GM12801 (cell line): ENCODE results near the gene PPM1L.

Experiments
- CTCF ChIP-seq: IDR thresholded peaks from one replicate; pipeline ENCODE4 v1.5.1; 2011; ENCODE audit warnings: control low read depth; ENCODE audit not compliant: insufficient read length; ENCODE audit errors: extremely low read depth

Gene PPM1L

DNA sequence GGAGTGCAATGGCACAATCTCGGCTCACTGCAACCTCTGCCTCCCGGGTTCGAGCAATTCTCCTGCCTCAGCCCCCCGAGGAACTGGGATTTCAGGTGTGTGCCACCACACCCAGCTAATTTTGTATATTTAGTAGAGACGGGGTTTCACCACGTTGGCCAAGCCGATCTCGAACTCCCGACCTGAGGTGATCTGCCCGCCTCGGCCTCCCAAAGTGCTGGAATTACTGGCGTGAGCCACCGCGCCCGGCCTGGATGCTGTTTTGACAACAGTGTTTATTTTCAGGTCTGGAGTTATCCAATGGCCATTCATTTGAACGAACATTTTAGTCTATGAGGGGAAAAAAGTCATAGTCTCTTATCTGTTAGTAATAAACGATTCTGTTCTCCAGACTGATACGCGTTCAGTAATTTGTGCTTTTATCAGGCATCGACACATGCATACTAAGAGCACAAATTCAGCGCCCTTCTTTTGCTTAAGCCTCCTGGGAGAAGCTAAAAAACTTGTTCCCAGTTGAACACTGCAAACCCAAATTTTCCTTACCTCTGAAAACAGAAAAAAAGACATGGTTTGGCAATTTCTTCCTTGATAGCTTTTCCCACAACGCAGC, 347.9 kb downstream of the PPM1L start:
- no peak for TF ChIP-seq CTCF

DNA sequence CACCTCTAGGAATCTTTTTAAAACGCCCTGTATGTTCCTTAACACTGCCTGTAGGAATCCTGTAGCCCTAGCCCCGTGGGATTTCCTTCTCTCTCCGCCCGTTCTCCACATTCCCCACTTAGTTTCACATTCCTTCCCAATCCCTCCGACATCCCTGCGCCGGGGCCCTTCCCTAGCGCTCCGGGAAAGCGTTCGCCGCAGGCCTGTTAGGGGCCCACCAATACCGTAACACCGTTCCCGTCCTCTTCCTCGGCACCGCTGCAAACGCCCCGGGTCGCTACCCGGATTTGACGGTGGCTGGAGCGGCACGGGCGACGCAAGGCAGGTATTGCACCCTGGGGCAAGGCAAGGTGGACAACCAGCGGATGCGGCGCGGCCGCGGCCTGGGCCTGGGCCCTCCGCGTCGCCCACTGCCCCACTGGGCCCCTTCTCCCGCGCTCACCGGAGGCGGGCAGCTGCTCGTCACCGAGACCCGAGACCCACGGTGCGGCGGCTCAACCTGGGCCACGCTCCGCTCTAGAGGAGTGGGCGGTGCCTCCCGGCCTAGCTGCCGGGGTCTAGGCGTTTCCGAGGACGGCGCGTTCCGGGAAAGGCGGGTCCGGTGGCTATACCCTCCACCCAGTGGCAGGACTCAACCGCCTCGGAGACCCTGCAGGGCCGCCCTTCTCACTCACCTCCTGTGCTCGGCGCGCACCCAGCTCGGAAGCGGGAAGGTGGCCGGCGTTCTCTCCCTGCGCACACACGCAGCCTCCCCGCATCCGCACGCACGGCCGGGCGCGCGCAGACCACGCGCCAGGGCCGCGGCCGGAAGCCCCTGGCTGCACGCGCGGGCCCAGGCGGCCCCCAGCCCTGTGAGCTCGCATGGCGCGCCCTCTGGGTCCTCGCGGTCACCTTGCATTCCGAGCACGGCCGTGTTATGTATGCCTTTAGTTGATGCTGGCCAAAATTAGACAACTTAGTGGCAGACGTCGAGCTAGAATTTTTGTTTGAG, 348.8 kb downstream of the PPM1L start, which contains the start of gene B3GALNT1:
B3GALNT1 (minus strand) TSS at position 789 of the 991 bp plus-strand sequence. CDS start 18,595 bp downstream, outside the sequence.
- TF ChIP-seq CTCF, result no peak

DNA sequence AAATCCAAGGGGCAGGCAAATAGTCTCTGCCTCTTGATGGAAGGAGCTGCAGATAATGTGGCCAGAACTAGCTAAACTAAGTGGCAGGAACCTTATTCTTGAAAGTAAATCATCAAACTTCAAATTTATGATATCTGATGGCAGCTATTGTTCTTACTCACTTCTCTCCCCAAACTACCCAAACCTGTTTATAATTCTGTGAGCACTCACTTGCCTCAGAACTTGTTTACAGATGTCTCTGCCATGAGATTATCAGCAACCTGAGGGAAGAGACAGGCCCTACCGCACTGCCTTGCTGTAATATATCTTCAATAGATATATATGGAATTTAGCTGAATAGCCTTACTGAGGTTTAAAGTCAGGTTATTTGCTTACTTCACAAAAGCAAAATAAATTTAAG, 351.3 kb downstream of the PPM1L start:
- no peak for TF ChIP-seq CTCF

GRCh38 chr3:161108840-161109239, 352.8 kb downstream of the PPM1L start:
- no peak for TF ChIP-seq CTCF

DNA sequence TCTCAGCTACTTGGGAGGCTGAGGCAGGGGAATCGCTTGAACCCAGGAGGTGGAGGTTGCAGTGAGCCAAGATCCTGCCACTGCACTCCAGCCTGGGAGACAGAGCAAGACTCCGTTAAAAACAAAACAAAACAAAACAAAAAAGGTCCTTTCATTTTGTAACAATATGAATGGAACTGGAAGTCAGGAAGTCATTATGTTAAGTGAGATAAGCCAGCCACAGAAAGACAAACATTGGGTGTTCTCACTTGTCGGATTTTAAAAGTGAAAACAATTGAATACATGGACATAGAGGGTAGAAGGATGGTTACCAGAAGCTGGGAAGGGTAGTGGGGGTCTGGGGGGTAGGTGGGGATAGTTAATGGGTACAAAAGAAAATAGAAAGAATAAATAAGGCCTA, 361.6 kb downstream of the PPM1L start:
- TF ChIP-seq CTCF, result no peak

- TF ChIP-seq CTCF, result no peak
Observed at GRCh38 chr3:161126495-161126894, 370.5 kb downstream of the PPM1L start.
